Measurements from ENCODE around the gene STXBP2.

STXBP2 gene

GRCh38 chr19:7663706-7664105 lies 26.8 kb downstream of the STXBP2 start:
- DNase-seq (ENCODE audit: low spot score) = no peak
- TF ChIP-seq CTCF (IDR thresholded peaks at IDR 0.05; ENCODE audit: extremely low read depth, missing control alignments) = no peak

GRCh38 chr19:7665076-7665475 lies 28.2 kb downstream of the STXBP2 start:
- DNase-seq (ENCODE audit: low spot score) = no peak
- TF ChIP-seq CTCF (IDR thresholded peaks at IDR 0.05; ENCODE audit: extremely low read depth, missing control alignments) = no peak

GRCh38 chr19:7668842-7669241 lies 31.9 kb downstream of the STXBP2 start, which contains the start of gene RETN:
Gene RETN (plus strand): TSS chr19:7669049. CDS start chr19:7669327, 278 bp downstream.
- no peak for DNase-seq (ENCODE audit: low spot score)
- no peak for TF ChIP-seq CTCF (IDR thresholded peaks at IDR 0.05; ENCODE audit: extremely low read depth, missing control alignments)

- TF ChIP-seq CTCF (IDR thresholded peaks at IDR 0.05; ENCODE audit: extremely low read depth, missing control alignments) = no peak
- no peak for DNase-seq (ENCODE audit: low spot score)
Observed at GRCh38 chr19:7669641-7670040, 32.7 kb downstream of the STXBP2 start.

GRCh38 chr19:7670150-7670783 lies 33.4 kb downstream of the STXBP2 start:
- TF ChIP-seq CTCF (IDR thresholded peaks at IDR 0.05; ENCODE audit: extremely low read depth, missing control alignments) = no peak
- no peak for DNase-seq (ENCODE audit: low spot score)

- DNase-seq (ENCODE audit: low spot score) = no peak
- no peak for TF ChIP-seq CTCF (IDR thresholded peaks at IDR 0.05; ENCODE audit: extremely low read depth, missing control alignments)
Observed at GRCh38 chr19:7670790-7671189, 33.9 kb downstream of the STXBP2 start.

GRCh38 chr19:7672522-7672921 lies 35.6 kb downstream of the STXBP2 start:
- no peak for DNase-seq (ENCODE audit: low spot score)
- no peak for TF ChIP-seq CTCF (IDR thresholded peaks at IDR 0.05; ENCODE audit: extremely low read depth, missing control alignments)
